ENCODE results near the gene PRDM16. TPM values are rescaled to one million over a fixed set of nuclear protein-coding genes. Genes with fewer than 3 reads are reported as not detected.

Gene PRDM16
- total and polyA plus RNA-seq, 2 of the 13 experiments (the other 11 are each of a cell fraction or from before 2014, with no cell fraction given) = 0.15 to 0.81 TPM

- ATAC-seq (no peak), DNase-seq (ENCODE audit: low spot score) (no peak), FAIRE-seq (no peak)
- Histone ChIP-seq H3K27ac (ENCODE audit: extremely low read length, insufficient read depth, low read length) (no peak overlapping the region), H3K4me2 (ENCODE audit: low read depth, low read length) (no peak overlapping the region), H3K36me3 (replicated peaks in 1 of 2; ENCODE audit: control insufficient read depth in 1 of 2, insufficient read depth in 2 of 2, low read length in 2 of 2) (peaks cover 2 to 13% of the 10 kb centered on the region in 2 experiments; a peak in 4 of 5 replicates), H4K20me1 (ENCODE audit: insufficient read depth, low read length) (no peaks in the 10 kb centered on the region), H3K9me3 (ENCODE audit: low read length) (no peaks in the 10 kb centered on the region), H2AFZ (ENCODE audit: low read length) (no peak overlapping the region), H3K4me1 (ENCODE audit: insufficient read depth, low read length) (peaks cover 18% of the 10 kb centered on the region), H3K27me3 (ENCODE audit: control insufficient read depth in 1 of 2, insufficient read depth in 2 of 2, low read length in 2 of 2) (no peaks in the 10 kb centered on the region), H3K79me2 (ENCODE audit: insufficient read depth, low read length) (peaks cover 9% of the 10 kb centered on the region), H3K4me3 (replicated peaks in 1 of 3; ENCODE audit: insufficient read depth in 1 of 3, low read depth in 2 of 3, low read length in 3 of 3) (no peak overlapping the region), H3K9ac (ENCODE audit: insufficient read depth, low read depth, low read length) (no peak overlapping the region)
- BruUV-seq (replicated peaks) = no TSS peak
- TF ChIP-seq ZNF263 (CRISPR knock-in tag; IDR thresholded peaks at IDR 0.05) = no peak
- no peak for TF ChIP-seq BRD4 (CRISPR knock-in tag; IDR thresholded peaks at IDR 0.05)
- peak; percentile 68 for TF ChIP-seq AGO2 (optimal IDR thresholded peaks at IDR 0.05; ENCODE audit: low read depth, low read length)
- TF ChIP-seq ZNF138 (CRISPR knock-in tag; IDR thresholded peaks at IDR 0.05; ENCODE audit: low read depth) = no peak
- peak; percentile 49 for TF ChIP-seq AGO1 (IDR thresholded peaks at IDR 0.05; ENCODE audit: low read depth, low read length, poor library complexity, severe bottlenecking)
- in situ Hi-C loops (cut with HindIII; ENCODE audit: extremely low pct_ligation_motif_present, low pct_unique_long_range_greater_than_20kb) = no loop called here
- 97% methylated on average over 8 of the region's 17 CpGs for WGBS (ENCODE audit: low lambda C conversion rate)
- intact Hi-C loops (cut with micrococcal nuclease; ENCODE audit: unreplicated experiment) = no loop called here
- POLR2A ChIA-PET = interaction anchor here (1.5 kb wide), 1 partner anchor 9 kb away, joined by 5 read pairs; no protein-coding TSS in a partner anchor
- CTCF ChIA-PET (ENCODE audit: low intra/inter-chr PET ratio, low total read pairs) = no interaction called here
Measured at GRCh38 chr1:3465935-3466321, 396.9 kb downstream of the PRDM16 start.

GRCh38 chr1:3466366-3467075 lies 397.5 kb downstream of the PRDM16 start:
- ChIA-PET CTCF (ENCODE audit: low intra/inter-chr PET ratio, low total read pairs) (no interaction called here), POLR2A (interaction anchor here (1.5 kb wide), 1 partner anchor 10 kb away, joined by 5 read pairs; no protein-coding TSS in a partner anchor)
- intact Hi-C loops (cut with micrococcal nuclease; ENCODE audit: unreplicated experiment) (no loop called here), in situ Hi-C loops (cut with HindIII; ENCODE audit: extremely low pct_ligation_motif_present, low pct_unique_long_range_greater_than_20kb) (no loop called here)
- ATAC-seq (no peak), FAIRE-seq (no peak), DNase-seq (ENCODE audit: low spot score) (no peak)
- Histone ChIP-seq H3K36me3 (replicated peaks in 1 of 2; ENCODE audit: control insufficient read depth in 1 of 2, insufficient read depth in 2 of 2, low read length in 2 of 2) (peaks cover 2 to 13% of the 10 kb centered on the region in 2 experiments; a peak in 4 of 5 replicates), H3K4me2 (ENCODE audit: low read depth, low read length) (no peak overlapping the region), H3K27ac (ENCODE audit: extremely low read length, insufficient read depth, low read length) (no peak overlapping the region), H3K4me3 (replicated peaks in 1 of 3; ENCODE audit: insufficient read depth in 1 of 3, low read depth in 2 of 3, low read length in 3 of 3) (no peak overlapping the region), H3K79me2 (ENCODE audit: insufficient read depth, low read length) (peaks cover 3% of the 10 kb centered on the region), H2AFZ (ENCODE audit: low read length) (no peak overlapping the region), H4K20me1 (ENCODE audit: insufficient read depth, low read length) (no peaks in the 10 kb centered on the region), H3K27me3 (ENCODE audit: control insufficient read depth in 1 of 2, insufficient read depth in 2 of 2, low read length in 2 of 2) (no peaks in the 10 kb centered on the region), H3K4me1 (ENCODE audit: insufficient read depth, low read length) (peaks cover 18% of the 10 kb centered on the region), H3K9ac (ENCODE audit: insufficient read depth, low read depth, low read length) (no peak overlapping the region), H3K9me3 (ENCODE audit: low read length) (no peaks in the 10 kb centered on the region)
- 99% methylated on average over 11 of the region's 16 CpGs for WGBS (ENCODE audit: low lambda C conversion rate)
- TF ChIP-seq ZNF75D (CRISPR knock-in tag; IDR thresholded peaks at IDR 0.05; ENCODE audit: borderline replicate concordance) (no peak), AGO2 (optimal IDR thresholded peaks at IDR 0.05; ENCODE audit: low read depth, low read length) (peak; percentile 84), MIER2 (CRISPR knock-in tag; IDR thresholded peaks at IDR 0.05) (no peak), CBX1 (IDR thresholded peaks at IDR 0.05; ENCODE audit: low read depth) (no peak)
- no TSS peak for BruUV-seq (replicated peaks)
